ENCODE results near the gene CYP27C1. TPM values are rescaled to one million over a fixed set of nuclear protein-coding genes. Genes with fewer than 3 reads are reported as not detected.

CYP27C1 gene
- total and polyA plus RNA-seq, 2 of the 13 experiments (the other 11 are each of a cell fraction or from before 2014, with no cell fraction given): not detected

DNA sequence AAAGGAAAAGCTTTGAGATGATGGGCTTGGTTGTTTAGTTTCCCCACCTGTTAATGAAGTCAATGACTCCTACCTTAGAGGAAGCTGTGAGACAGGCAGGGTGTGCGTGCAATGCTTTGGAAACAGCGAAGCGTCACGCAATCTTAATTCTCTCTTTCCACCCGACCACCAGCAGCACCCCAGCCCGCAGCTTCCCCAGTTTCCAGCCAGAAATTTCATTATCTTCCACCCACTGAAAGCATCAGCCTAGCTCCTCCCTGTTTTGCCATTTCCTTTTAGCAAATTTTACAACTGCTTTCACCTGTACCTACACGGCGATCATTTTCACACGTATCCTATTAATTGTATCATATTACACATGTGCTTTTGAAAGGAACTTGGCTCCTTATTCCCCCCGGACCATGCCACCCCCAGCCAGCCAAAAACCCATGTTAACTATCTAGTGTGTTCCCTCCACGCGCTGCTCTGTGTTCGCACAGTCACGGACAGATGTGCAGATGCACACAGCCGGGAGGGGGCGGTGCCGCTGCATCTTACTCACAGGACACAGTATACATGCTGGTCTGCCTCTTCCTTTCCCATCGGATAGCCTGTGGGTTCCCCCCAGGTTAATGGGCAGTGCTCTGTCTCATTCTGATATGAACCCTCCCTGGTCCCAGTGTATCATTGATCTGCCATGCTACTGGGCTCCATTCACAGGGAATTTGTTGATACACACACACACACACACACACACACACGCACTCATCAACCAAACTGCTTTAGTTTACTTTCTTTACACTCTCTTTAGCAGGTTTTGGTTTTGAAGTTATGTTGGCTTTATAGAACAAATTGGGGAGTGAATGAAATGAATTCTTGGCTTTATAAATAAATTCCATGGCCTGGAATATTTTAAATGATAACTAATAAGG, 22.4 kb downstream of the CYP27C1 start (continued):
- TF ChIP-seq, protein P1, sequence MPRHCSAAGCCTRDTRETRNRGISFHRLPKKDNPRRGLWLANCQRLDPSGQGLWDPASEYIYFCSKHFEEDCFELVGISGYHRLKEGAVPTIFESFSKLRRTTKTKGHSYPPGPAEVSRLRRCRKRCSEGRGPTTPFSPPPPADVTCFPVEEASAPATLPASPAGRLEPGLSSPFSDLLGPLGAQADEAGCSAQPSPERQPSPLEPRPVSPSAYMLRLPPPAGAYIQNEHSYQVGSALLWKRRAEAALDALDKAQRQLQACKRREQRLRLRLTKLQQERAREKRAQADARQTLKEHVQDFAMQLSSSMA (CRISPR knock-in tag; IDR thresholded peaks at IDR 0.05): 0 out of 2 replicates have a peak, but pooled peaks have one; percentile 65
- TF ChIP-seq, protein P2, sequence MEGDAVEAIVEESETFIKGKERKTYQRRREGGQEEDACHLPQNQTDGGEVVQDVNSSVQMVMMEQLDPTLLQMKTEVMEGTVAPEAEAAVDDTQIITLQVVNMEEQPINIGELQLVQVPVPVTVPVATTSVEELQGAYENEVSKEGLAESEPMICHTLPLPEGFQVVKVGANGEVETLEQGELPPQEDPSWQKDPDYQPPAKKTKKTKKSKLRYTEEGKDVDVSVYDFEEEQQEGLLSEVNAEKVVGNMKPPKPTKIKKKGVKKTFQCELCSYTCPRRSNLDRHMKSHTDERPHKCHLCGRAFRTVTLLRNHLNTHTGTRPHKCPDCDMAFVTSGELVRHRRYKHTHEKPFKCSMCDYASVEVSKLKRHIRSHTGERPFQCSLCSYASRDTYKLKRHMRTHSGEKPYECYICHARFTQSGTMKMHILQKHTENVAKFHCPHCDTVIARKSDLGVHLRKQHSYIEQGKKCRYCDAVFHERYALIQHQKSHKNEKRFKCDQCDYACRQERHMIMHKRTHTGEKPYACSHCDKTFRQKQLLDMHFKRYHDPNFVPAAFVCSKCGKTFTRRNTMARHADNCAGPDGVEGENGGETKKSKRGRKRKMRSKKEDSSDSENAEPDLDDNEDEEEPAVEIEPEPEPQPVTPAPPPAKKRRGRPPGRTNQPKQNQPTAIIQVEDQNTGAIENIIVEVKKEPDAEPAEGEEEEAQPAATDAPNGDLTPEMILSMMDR (CRISPR knock-in tag; IDR thresholded peaks at IDR 0.05): peak; percentile 99
- TF ChIP-seq, protein P3, sequence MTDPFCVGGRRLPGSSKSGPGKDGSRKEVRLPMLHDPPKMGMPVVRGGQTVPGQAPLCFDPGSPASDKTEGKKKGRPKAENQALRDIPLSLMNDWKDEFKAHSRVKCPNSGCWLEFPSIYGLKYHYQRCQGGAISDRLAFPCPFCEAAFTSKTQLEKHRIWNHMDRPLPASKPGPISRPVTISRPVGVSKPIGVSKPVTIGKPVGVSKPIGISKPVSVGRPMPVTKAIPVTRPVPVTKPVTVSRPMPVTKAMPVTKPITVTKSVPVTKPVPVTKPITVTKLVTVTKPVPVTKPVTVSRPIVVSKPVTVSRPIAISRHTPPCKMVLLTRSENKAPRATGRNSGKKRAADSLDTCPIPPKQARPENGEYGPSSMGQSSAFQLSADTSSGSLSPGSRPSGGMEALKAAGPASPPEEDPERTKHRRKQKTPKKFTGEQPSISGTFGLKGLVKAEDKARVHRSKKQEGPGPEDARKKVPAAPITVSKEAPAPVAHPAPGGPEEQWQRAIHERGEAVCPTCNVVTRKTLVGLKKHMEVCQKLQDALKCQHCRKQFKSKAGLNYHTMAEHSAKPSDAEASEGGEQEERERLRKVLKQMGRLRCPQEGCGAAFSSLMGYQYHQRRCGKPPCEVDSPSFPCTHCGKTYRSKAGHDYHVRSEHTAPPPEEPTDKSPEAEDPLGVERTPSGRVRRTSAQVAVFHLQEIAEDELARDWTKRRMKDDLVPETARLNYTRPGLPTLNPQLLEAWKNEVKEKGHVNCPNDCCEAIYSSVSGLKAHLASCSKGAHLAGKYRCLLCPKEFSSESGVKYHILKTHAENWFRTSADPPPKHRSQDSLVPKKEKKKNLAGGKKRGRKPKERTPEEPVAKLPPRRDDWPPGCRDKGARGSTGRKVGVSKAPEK (CRISPR knock-in tag; IDR thresholded peaks at IDR 0.05; ENCODE audit: borderline replicate concordance): peak; percentile 66; the same call in 1 of the 2 replicates
- TF ChIP-seq MAZ (IDR thresholded peaks at IDR 0.05; ENCODE audit: borderline replicate concordance, low read depth, low read length) (no peak), MAZ (CRISPR knock-in tag; IDR thresholded peaks at IDR 0.05; ENCODE audit: low read depth) (0 out of 2 replicates have a peak, but pooled peaks have one; percentile 21), FOSL2 (CRISPR knock-in tag; IDR thresholded peaks at IDR 0.05) (peak; percentile 31; the same call in 1 of the 2 replicates), NFIB (CRISPR knock-in tag; IDR thresholded peaks at IDR 0.05; ENCODE audit: borderline replicate concordance) (0 out of 2 replicates have a peak, but pooled peaks have one; percentile 31), ZNF431 (CRISPR knock-in tag; IDR thresholded peaks at IDR 0.05; ENCODE audit: borderline replicate concordance, low read depth) (0 out of 2 replicates have a peak, but pooled peaks have one; percentile 29), ZBTB42 (CRISPR knock-in tag; IDR thresholded peaks at IDR 0.05) (peak; percentile 95), FOXK1 (CRISPR knock-in tag; IDR thresholded peaks at IDR 0.05; ENCODE audit: borderline replicate concordance, low read depth) (peak; percentile 23; the same call in 1 of the 2 replicates), GATAD2A (CRISPR knock-in tag; IDR thresholded peaks at IDR 0.05) (peak; percentile 39; the same call in 1 of the 2 replicates), NR3C1 (CRISPR knock-in tag; IDR thresholded peaks at IDR 0.05) (no peak), ZSCAN29 (CRISPR knock-in tag; conservative IDR thresholded peaks at IDR 0.05) (no peak), STAG1 (CRISPR knock-in tag; IDR thresholded peaks at IDR 0.05) (peak; percentile 94), ZNF614 (CRISPR knock-in tag; IDR thresholded peaks at IDR 0.05; ENCODE audit: borderline replicate concordance) (no peak), U2AF1 (optimal IDR thresholded peaks at IDR 0.05; ENCODE audit: low read depth, low read length) (peak; percentile 16), CBX1 (IDR thresholded peaks at IDR 0.05; ENCODE audit: low read depth) (no peak), ZNF292 (CRISPR knock-in tag; IDR thresholded peaks at IDR 0.05; ENCODE audit: borderline replicate concordance, low read depth) (peak; percentile 27; the same call in 1 of the 2 replicates)
- TF ChIP-seq, protein P4, sequence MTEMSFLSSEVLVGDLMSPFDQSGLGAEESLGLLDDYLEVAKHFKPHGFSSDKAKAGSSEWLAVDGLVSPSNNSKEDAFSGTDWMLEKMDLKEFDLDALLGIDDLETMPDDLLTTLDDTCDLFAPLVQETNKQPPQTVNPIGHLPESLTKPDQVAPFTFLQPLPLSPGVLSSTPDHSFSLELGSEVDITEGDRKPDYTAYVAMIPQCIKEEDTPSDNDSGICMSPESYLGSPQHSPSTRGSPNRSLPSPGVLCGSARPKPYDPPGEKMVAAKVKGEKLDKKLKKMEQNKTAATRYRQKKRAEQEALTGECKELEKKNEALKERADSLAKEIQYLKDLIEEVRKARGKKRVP (CRISPR knock-in tag; IDR thresholded peaks at IDR 0.05): no peak

Data from HepG2 (cell line).